ENCODE results near the gene AVPR2.

DNA sequence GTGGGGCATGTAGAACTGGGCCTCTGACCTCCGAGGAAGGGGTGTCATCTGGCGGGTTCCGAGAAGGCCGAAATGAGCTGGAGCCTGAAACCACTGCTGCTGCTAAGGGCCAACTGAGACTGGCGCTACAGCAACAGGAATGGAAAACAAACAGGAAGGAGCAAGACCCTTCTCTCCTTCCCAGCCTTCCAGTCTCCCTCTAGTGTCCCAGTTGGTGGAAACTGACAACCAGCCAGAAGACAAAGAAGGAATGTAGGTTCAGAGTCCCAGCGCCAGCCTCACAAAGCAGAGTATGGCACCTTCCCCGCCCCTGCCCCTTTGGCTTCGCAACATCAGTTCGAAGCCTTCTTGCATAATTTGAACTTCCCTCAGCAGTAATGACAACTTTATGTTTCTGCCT is 49.8 kb upstream of the AVPR2 start:
- TF ChIP-seq, protein P1, sequence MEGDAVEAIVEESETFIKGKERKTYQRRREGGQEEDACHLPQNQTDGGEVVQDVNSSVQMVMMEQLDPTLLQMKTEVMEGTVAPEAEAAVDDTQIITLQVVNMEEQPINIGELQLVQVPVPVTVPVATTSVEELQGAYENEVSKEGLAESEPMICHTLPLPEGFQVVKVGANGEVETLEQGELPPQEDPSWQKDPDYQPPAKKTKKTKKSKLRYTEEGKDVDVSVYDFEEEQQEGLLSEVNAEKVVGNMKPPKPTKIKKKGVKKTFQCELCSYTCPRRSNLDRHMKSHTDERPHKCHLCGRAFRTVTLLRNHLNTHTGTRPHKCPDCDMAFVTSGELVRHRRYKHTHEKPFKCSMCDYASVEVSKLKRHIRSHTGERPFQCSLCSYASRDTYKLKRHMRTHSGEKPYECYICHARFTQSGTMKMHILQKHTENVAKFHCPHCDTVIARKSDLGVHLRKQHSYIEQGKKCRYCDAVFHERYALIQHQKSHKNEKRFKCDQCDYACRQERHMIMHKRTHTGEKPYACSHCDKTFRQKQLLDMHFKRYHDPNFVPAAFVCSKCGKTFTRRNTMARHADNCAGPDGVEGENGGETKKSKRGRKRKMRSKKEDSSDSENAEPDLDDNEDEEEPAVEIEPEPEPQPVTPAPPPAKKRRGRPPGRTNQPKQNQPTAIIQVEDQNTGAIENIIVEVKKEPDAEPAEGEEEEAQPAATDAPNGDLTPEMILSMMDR (conservative IDR thresholded peaks at IDR 0.05) = no peak
- TF ChIP-seq ZFX (IDR thresholded peaks at IDR 0.05) = no peak

All from C4-2B (cell line).